ENCODE data around the gene SLC6A17.

- TF ChIP-seq CTCF (conservative IDR thresholded peaks at IDR 0.05; ENCODE audit: low read length): no peak
- no peak for TF ChIP-seq EZH2phosphoT487 (IDR thresholded peaks at IDR 0.05; ENCODE audit: borderline replicate concordance)
Measured at GRCh38 chr1:110111081-110111480, 39.2 kb upstream of the SLC6A17 start.
